Stimulated activated naive CD4-positive, alpha-beta T cell (primary cell): ENCODE data around the gene PACSIN2.
A peak's percentile ranks its signal among the peaks of the same experiment; 100 is the strongest.

Experiments used
- DNase-seq, 6 experiments: peaks; one replicate each; lab custom pipeline; 2025; lab: John Stamatoyannopoulos, UW

Gene PACSIN2

DNA sequence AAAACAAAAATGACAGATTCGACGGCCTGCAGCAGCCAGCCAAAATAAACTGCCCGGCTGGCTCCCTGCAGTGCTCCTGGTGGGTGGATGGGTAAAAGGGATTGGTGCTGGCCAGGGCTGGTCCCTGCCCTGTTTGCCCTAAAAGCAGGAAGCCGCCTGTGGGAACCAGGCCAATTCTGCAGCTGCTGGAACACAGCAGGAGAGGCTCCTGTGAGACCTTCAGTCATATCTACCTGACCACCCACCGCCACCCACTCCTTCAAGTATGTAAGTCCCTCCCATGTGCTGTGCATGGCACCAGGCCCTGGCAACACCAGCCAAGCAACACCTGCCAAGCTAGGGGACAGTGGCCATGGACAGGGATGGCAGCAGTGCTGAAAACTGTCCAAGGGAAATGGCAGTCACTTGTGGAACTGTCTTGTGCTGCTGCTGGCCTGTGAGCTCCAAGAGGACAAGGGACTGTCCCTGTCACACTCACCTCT is 109.2 kb downstream of the PACSIN2 start:
- no peak for DNase-seq

DNA sequence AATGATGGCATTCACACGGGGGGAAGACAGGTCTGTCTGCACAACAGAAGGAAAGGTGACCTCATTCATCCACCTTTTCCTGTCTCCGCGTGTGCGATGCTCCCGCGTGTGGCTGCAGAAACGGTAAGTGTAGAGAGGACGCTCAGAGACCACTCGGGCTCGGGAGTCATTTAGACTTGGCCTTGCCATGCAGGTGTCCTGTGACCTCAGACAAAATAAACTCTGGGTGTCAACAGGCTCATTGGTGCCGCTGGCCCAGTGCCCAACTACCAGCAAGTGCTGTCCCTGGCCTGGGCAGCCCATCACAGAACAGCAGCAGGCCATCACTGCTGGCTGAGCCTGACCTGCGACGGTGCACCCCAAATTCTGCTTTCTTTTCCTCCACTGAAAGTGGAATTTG is 109.7 kb downstream of the PACSIN2 start:
- no peak for DNase-seq

- no peak for DNase-seq
These were observed 110.9 kb downstream of the PACSIN2 start for GRCh38 chr22:42904050-42904449.

GRCh38 chr22:42902875-42903510 is 112.0 kb downstream of the PACSIN2 start:
- no peak for DNase-seq

DNA sequence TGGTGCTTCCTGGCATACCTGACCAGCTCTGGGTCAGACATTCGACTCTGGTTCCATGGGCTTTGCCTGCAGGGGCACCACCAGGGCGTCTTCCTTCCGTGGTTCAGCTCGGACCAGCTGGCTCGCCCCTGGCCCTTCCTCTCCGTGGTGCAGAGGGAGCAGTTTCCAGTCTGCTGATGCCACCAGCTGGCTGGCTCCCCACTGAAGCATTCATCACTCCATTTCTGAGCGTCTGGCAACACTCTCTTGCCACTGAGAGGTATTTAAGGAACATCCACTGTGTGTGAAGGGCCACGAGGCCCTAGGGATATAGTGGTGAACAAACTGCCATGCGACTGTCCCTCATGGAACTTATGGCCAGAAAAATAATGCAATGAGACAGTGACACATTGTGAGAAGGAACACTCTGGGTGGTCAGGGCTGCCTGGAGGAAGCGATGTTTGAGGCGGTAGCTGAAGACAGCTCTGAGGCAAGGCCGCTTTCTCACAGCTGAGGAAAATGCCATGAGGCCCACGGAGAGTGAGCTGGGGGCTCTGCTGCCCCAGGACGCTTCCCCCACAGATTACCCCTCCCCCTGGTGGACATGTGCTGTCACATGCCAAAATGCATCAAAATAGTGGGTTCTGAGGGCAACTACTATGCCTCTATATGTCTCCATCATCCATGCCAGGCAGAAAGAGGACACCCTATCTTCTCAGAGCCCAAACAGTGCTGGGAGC is 113.0 kb downstream of the PACSIN2 start:
- DNase-seq, result no peak

DNA sequence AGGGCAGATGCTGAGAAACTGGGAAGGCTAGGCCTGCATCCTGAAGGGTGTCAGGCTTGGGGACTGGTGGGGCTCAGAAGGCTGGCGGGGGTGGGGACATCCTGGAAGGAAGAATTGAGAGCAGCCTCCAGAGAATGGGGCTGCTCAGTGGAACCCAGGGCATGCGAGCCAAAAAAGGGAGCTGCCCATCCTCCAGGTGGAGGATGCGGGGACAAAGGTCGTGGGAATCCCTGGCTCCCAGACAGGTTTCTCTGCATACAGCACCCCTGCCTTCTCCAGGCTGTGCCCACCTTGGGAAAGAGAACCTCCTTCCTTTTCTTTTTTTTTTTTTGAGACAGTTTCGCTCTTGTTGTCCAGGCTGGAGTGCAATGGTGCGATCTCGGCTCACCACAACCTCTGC is 117.0 kb downstream of the PACSIN2 start:
- DNase-seq, result no peak

DNA sequence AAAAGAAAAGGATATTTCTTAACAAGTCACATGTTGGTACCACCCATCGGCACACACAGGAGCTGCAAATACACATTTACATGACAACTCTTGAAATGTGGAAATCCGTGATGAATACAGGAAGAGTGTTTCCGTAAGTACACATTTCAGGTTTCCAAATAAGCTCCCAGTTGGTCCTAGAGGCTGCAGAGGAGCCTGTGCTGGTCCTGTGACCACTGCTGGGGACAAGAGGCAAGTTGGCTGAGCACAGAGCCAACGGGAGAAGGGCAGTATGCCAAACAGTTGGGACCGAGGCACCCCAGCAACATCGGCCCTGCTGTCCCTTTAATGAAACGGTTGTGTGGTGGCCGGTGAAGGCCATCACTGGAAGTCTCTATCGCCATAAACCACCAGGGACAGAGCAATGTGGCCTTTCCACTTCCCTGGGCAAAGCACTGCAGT is 119.4 kb downstream of the PACSIN2 start:
- no peak for DNase-seq

GRCh38 chr22:42895087-42895486 is 119.9 kb downstream of the PACSIN2 start:
- peak in 3 of 6 experiments; percentile 6 to 28 (median 14) for DNase-seq

- no peak for DNase-seq
These were observed 121.4 kb downstream of the PACSIN2 start for GRCh38 chr22:42893371-42894150.

DNA sequence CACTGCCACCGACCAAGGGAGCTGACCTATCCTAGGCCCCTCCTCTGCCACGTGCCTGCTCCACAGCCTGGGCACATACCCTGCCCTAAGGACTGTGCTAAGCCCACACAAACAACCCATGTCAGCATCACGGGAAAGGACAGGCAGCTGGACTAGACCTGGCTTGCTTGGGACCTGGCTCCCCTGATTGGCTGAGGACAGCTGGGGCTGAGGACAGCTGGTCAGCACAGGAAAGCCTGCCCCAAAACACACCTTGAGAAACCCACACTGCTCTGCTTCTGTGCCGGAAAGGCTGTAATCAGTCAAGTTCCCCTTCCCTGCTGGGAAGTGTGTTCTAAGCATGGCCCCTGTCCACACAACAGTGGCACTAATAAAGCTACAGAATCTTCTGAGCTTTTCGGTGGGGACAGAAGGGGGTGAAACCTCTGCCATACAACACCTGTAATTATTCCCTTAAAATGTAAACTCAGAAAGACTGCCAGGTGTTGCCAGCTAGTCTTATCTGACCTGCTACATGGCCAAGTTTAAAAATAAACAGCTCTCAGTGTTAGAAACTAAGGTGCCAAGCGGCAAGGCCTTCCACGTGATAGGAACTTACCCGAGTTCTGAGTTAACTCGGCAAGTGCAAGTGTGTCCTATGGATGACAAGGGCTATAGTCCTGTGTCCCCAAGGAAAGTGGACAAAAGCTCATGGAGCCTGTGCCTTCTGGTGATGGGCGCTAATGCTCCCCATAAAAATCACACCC is 122.2 kb downstream of the PACSIN2 start:
- DNase-seq, result no peak

DNA sequence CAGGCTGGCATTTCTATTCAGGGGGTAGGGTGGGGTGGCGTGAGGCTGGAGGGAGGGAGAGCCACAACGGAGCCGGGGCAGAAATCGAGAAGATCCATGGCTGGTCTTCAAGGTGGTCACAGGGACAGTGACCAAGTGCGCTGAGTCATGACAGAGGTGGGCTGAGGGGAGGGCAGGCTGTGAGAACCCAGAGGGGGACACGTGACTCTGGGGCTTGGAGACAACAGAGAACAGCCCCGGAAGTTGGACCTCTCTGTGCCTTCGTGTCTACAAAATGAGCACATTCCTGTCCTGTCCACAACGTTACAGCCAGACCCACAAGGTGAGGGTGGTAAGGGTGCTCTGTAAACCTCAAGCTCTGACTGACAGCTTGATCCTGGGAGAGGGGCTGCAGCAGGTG is 122.8 kb downstream of the PACSIN2 start:
- no peak for DNase-seq

GRCh38 chr22:42891696-42892095 is 123.3 kb downstream of the PACSIN2 start:
- DNase-seq, result no peak

DNA sequence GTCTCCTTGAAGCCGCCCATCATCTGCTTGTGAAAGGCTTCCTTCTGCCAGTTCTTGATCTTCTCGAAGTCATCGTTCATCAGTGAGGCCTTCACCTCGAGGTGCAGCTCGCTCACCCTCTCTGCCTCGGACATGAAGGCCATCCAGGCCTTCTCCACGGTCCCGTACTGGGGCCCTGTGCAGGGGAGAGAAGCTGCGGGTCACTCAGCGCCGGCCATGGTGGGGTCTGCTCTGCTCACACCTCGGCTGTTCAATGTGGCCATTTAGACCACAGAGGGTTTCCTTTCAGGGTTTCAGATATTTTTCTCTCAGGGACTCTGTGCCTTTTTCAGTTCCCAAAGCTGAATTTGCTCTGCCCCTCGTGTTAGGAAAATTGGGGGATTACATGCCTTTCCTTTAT is 123.9 kb downstream of the PACSIN2 start:
- DNase-seq, result no peak

DNA sequence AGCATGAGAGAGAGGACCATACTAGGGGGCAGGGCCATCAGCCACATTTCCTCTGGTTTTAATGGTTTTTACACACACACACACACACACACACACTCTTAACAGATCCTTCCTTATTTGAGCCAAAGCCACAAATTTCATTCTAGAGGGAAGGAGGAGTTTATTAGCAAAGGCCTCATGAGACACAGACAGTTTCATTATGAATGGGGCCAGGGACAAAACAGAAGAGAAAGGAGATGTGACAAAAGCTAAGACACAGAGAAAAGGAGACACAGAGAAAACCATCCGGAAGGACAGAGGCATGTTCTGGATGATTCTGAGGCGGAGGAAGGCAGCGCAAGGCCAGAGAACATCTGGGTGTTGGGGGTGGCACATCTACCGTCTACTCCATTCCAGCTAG is 125.6 kb downstream of the PACSIN2 start:
- DNase-seq, result no peak

DNA sequence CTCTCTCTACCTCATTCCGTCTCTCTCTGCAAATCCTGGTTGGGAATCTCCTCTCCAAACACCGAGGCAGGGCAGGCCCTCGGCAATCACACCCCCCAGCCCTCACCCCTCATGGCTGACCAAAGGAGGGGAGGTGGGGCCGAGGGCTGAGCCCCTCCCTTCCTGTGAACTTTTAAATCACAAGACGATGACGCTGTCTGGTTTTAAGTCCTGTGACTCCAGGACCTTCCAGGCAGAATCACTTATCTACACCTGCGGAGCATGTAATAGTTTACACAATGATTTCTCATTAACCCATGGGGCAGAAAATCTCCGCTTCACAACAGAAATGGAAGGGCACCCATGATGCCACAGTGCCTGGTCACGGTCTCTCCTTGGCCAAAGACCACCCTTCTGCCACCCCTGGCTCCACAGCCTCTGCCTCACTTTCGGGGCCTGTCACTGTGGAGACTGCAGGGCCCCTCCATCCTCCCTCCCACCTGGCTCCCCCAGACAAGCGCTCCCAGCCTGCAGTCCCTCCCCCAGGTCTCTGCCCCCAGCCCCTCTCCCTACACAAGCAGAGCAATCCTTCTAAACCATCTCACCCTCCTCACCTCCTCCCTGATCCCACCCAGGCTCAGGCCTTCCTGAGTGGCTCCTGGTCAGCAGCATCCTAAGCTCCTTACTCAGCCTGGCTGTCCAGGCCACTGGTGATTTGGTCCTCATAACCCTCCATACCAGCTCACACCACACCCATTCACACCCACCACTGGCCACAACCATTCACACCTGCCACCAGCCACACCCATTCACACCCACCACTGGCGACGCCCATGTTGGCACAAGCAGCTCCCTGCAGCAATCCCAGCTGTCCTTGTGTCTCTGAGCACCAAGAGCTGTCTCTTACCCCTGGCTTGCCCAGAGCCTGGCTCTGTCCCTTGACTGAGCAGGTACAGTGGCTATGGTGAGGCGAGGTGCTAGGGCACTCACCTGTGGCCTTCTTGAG is 127.1 kb downstream of the PACSIN2 start:
- no peak for DNase-seq

DNA sequence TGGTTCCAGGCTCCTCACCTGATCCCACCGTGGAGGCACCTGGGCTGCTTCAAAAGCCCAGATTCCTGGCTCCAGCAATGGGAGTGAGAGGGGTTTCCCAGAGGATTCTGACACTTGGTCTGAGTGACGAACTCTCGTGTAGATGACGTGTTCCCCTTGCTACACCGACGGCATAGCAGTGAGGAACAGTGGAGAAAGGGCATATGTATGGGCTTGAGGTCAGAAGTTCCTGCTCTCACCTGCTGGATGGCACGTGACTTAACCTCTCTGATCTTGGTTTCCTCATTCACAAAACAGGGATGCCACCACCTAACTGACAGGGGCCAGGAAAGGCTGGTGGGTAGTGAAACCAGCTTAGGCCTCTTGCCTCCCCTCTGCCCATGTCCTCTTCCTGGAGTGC is 127.8 kb downstream of the PACSIN2 start:
- DNase-seq, result no peak

DNA sequence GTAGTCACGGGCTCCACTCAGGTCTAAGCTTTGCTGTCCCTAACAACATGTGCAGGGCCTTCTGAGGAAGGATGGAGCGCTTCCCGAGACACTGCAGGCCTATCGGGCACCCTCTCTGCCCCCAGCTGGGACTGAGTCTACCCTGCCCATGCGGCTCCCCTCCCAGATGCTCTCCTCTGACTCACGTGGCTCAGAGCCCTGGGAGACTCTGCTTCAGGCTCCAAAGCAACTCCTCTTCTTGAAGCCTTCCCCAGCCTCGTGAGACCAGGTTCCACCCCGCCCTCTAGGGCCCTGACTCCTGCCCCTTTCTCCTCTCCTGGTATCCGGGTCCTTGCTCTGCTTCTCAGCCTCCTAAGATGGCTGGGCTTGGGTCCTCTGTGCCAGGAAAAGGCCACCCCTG is 129.5 kb downstream of the PACSIN2 start:
- DNase-seq, result no peak

DNA sequence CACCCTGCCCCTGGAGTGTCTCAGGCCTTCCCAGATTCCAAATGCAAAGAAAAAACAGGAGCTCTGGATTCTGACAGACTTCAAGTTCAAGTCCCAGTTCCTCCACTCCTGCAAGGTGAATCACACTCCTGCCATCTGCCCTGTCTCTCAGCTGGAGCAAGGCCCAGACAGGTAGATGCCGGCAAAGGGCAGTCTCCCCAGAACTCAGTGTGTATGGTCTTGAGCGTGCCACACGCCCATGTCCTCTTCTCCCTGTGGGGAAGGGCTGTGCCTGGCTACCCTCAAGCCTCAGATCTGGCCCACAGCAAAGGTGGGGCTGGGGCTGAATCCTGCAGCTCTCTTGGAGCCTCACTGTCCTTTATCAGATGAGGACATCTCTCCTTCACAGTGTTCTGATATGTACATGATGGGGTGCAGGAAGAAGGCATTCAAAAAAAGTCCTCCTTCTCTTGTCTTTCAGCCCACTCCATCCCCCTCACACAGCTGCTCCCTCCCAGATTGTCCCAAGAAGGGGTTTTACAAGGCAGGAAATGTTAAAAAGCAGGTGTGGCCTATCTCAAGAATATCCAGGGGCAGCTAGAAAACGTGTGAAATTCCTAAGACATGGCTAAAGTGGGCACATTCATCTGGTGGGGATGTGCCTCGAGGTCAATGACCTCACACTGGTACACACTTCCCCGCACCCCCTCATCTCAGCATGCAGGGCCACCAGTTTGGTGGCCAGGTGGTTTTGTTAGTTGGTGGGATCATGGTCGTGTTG is 130.2 kb downstream of the PACSIN2 start:
- DNase-seq, result no peak

DNA sequence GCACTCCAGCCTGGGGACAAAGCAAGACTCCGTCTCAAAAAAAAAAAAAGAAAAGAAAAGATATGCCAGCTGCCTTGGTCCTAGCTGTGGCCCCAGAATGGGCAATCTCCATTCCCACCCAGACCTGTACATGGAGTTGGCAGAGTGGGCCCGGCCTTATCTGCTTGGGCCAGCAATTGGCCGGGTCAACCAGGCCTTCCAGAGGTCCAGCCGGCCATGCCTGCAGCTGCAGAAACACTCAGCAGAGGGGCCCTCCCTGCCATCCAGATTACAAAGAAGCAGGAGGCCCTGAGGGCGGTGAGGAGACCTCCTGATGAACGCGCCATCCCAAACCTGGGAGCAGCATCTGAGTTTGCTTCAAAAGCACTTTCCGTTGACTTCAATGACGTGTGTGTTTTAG is 131.0 kb downstream of the PACSIN2 start:
- no peak for DNase-seq

GRCh38 chr22:42883121-42883520 is 131.8 kb downstream of the PACSIN2 start:
- no peak for DNase-seq
